ENCODE measurements around the gene SNX17.
"Not testable (repeated sequence)": the region's sequence is repeated elsewhere in the genome, so short reads cannot be mapped to it uniquely, and the experiment has no call there.

Gene SNX17

DNA sequence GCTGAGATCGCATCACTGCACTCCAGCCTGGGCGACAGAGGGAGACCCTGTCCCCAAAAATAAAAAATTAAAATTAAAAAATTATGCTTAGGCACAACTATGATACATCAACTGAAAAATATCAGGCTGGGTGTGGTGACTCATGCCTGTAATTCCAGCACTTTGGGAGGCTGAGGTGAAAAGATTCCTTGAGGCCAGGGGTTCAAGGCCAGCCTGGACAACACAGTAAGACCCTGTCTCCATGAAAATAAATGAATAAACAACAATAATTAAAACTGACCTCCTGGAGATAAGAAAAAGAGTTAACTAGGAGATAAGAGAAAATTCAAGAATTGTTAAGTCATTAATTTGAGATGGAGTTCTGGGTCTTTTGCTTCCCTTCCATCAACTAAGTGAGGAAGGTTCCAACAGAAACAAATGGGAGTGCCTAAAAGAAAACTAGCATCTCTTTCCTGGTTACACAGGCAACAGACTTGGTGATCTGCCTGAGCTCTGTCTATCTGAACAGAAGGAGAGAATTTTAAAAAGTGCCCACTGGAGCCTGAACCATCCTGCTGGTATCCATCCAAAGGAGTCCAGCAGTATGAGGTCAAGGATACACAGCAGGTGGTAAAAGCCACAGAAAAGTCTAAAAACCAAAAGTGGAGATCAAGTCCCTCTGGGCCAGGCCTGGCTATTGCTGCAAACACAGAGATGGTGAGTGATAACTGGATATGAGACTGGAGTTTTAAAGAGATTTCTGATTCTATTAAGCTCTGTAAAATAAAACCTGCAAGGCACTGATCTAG, 30.1 kb downstream of the SNX17 start:
- DNase-seq: no peak

- peak; percentile 72 for DNase-seq
Measured at GRCh38 chr2:27407798-27408491, 37.5 kb downstream of the SNX17 start.

GRCh38 chr2:27408601-27409320, 38.3 kb downstream of the SNX17 start:
- no peak for DNase-seq

DNA sequence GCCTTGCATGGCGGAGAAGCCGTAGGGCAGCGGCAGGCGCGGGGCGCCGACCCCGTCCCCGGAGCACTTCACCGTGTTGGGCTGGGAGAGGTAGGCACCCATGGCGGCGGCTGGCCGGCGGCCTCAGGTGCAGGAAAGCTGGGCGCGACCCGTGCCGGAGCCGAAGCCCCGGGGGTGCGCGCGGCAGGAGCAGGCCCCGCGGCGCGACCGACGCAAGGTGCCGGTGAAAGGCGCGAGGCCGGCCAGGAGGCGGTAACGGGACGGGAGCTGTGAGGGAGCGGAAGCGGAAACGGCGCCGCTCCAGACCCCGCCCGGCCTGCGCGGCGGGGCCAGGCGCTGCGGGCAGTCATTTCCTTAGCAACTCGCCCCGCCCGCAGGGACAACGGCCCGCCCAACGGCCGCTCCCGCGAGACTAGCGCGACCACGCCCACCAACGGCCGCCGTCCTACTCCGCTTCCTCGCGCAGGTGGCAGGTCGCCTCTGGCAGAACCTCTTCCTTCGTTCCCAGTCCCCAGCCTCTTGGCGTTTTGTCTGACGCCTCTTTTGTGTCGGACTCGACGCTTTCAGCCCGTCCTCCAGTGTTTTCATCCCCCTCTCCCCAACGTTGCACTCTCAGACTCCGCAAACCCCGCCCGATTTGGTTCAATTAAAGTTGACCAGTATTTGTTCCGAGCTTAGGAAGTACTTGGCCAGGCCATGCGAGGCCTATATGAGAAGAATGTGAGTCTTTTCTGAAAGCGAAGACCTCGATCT, 39.1 kb downstream of the SNX17 start, which contains the start of gene PPM1G:
Gene PPM1G (minus strand): TSS at position 271 of the 753 bp plus-strand sequence. CDS start 169 bp downstream, at position 102.
- peak; percentile 92 for DNase-seq

- no peak for DNase-seq
Measured at GRCh38 chr2:27412419-27413152, 42.2 kb downstream of the SNX17 start.

DNA sequence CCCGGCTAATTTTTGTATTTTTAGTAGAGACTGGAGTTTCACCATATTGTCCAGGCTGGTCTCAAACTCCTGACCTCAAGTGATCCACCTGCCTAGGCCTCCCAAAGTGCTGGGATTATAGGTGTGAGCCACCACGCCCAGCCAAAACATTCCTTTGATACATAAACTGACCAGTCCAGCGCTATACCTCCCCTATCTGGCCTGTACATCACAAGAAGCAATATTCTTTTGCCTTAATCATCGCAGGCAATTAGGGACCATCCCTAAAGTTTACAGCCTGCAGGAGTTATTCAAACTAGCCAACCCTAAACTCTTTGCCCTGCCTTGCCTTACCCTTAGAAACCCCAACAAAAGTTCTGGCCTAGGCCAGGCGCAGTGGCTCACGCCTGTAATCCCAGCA, 45.7 kb downstream of the SNX17 start:
- DNase-seq: no peak

DNA sequence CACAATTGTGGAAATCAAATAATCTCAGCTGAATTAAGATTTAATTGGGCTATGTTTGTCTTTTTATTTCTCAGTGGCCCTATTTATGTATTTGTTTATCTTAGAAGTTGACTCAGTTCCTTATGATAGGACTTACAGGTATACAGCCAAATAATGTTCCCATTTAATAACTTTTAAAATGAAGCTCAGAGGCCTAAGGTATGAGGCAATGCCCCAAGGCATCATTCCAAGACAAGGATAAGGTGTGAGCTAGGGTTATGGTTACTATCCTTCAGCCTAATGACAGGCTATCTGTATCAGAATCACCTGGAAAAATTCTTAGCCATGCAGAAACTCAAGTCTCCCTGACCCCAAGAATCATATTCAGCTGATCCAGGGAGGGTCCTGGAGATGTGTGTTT, 50.6 kb downstream of the SNX17 start:
- no peak for DNase-seq

- DNase-seq: no peak
Measured at GRCh38 chr2:27421660-27422250, 51.3 kb downstream of the SNX17 start.

- DNase-seq: no peak
Measured at GRCh38 chr2:27422958-27423357, 52.5 kb downstream of the SNX17 start.

GRCh38 chr2:27425039-27425438, 54.6 kb downstream of the SNX17 start:
- not testable (repeated sequence) for DNase-seq

All from NCI-H1105 (cell line).